Body of pancreas (tissue), 4 donors: Measurements from ENCODE around the gene GOLGA8H. TPM values are rescaled to one million over a fixed set of nuclear protein-coding genes. Genes with fewer than 3 reads are reported as not detected.
"Not testable (repeated sequence)": the region's sequence is repeated elsewhere in the genome, so short reads cannot be mapped to it uniquely, and the experiment has no call there.

ENCODE experiments used
- ATAC-seq: fragments of 150-250 bp; one replicate; pipeline ENCODE4 v1.9.1; 2016
- DNase-seq, 4 donors: peaks; one replicate each; pipeline ENCODE4 v3.0.0-alpha.2; 2019
- H3K27ac ChIP-seq, 4 donors: fragments of 200-600 bp; sonication (generic); 1 replicate in 3 of 4; 2 replicates in 1 of 4; pipeline versions ENCODE4 v1.5.1 to v1.6.1; 2016 to 2019; ENCODE audit warnings: mild to moderate bottlenecking in 1 of 4, mixed read lengths in 1 of 4, moderate library complexity in 1 of 4
- H3K27me3 ChIP-seq, 2 donors: fragments of 200-600 bp; sonication (generic); one replicate each; pipeline ENCODE4 v1.6.0; 2016; ENCODE audit warnings: mild to moderate bottlenecking in 1 of 2
- H3K36me3 ChIP-seq, 2 donors: fragments of 200-600 bp; sonication (generic); replicated peaks in 1 of 2; 2 replicates each; pipeline ENCODE4 v1.5.1; 2016; ENCODE audit warnings: low read depth in 2 of 2; ENCODE audit not compliant: insufficient read depth in 1 of 2
- H3K4me1 ChIP-seq: fragments of 200-600 bp; sonication (generic); one replicate; pipeline ENCODE4 v1.6.0; 2016
- H3K4me3 ChIP-seq, 2 donors: fragments of 200-600 bp; sonication (generic); 1 replicate in 1 of 2; 2 replicates in 1 of 2; pipeline ENCODE4 v1.5.1; 2016 to 2019
- H3K9me3 ChIP-seq, 3 donors: fragments of 200-600 bp; sonication (generic); 1 replicate in 2 of 3; 2 replicates in 1 of 3; pipeline ENCODE4 v1.5.1; 2016
- CTCF ChIP-seq, 7 experiments: fragments of 450-650 bp in 4 of 7; fragments of 200-600 bp in 3 of 7; sonication (generic) in 3 of 7; IDR thresholded peaks; one replicate each; pipeline ENCODE4 v1.5.1; 2016 to 2019; ENCODE audit warnings: antibody characterized with exemption in 7 of 7
- POLR2A ChIP-seq, 3 donors: fragments of 450-650 bp; IDR thresholded peaks; one replicate each; pipeline ENCODE4 v1.6.1; 2016; ENCODE audit warnings: antibody characterized with exemption in 3 of 3, mild to moderate bottlenecking in 2 of 3
- WGBS, 2 donors: methylation state at CpG; one replicate each; pipeline ENCODE4 v1.1.5; 2017; 5-methylcytosine and 5-hydroxymethylcytosine counted together
- intact Hi-C: fragments of 100-400 bp; cut with DNase I; formaldehyde crosslinking; loops from one replicate; pipeline ENCODE4 v1.15.1; 2023
- total RNA-seq, 2 donors: library from RNA; depleted of rRNA; stranded (reverse); fragments of >200 nt; gene quantifications; one replicate each; pipeline ENCODE4 v1.1.0, GENCODE V29; 2016

The GOLGA8H gene
- total RNA-seq, result 1 to 10 TPM in 1 of 2 donors, not detected in 1; 2.3 TPM

GRCh38 chr15:30603796-30604195, at the start of gene GOLGA8H:
Gene GOLGA8H, plus strand, starts transcription at chr15:30604028. Its CDS starts 98 bp downstream, at chr15:30604126.
- DNase-seq, H3K4me1 ChIP-seq, H3K27me3 ChIP-seq, H3K4me3 ChIP-seq, H3K36me3 ChIP-seq, H3K9me3 ChIP-seq, ATAC-seq, intact Hi-C loops, H3K27ac ChIP-seq: not testable (repeated sequence)
- WGBS, 2 donors, result 85 to 91% methylated on average over 4 to 7 of the region's 8 CpGs

- H3K27me3 ChIP-seq, H3K4me1 ChIP-seq, H3K4me3 ChIP-seq, H3K36me3 ChIP-seq, H3K9me3 ChIP-seq, H3K27ac ChIP-seq, intact Hi-C loops: not testable (repeated sequence)
- DNase-seq (peak in 1 of 4 donors; percentile 10), ATAC-seq (peak; percentile 65)
- no CpG with 5 or more reads among the region's 6 CpGs for WGBS, 2 donors
- TF ChIP-seq CTCF (IDR thresholded peaks at IDR 0.05), result peak in 3 of 7 experiments; percentile 20 to 52 (median 51)
Measured at GRCh38 chr15:30566949-30567348, 36.9 kb upstream of the GOLGA8H start.

- H3K27ac ChIP-seq, H3K27me3 ChIP-seq, DNase-seq, H3K4me3 ChIP-seq, H3K4me1 ChIP-seq, H3K9me3 ChIP-seq, intact Hi-C loops, H3K36me3 ChIP-seq: not testable (repeated sequence)
- ATAC-seq, result peak; percentile 62
- no CpG with 5 or more reads among the region's 38 CpGs for WGBS, 2 donors
Measured at GRCh38 chr15:30573012-30573491, 30.8 kb upstream of the GOLGA8H start.

- intact Hi-C loops, H3K36me3 ChIP-seq, H3K9me3 ChIP-seq, DNase-seq, ATAC-seq, H3K27ac ChIP-seq, H3K27me3 ChIP-seq, H3K4me3 ChIP-seq, H3K4me1 ChIP-seq: not testable (repeated sequence)
- WGBS, 2 donors, result no CpG with 5 or more reads among the region's 6 CpGs
Measured at GRCh38 chr15:30579394-30579970, 24.3 kb upstream of the GOLGA8H start.

- DNase-seq, H3K36me3 ChIP-seq, intact Hi-C loops, H3K27me3 ChIP-seq, ATAC-seq, H3K9me3 ChIP-seq, H3K4me3 ChIP-seq, H3K4me1 ChIP-seq, H3K27ac ChIP-seq: not testable (repeated sequence)
- no CpG with 5 or more reads among the region's 4 CpGs for WGBS, 2 donors
Measured at GRCh38 chr15:30580716-30581115, 23.1 kb upstream of the GOLGA8H start.

- H3K27me3 ChIP-seq, H3K4me1 ChIP-seq, DNase-seq, ATAC-seq, intact Hi-C loops, H3K9me3 ChIP-seq, H3K4me3 ChIP-seq, H3K36me3 ChIP-seq, H3K27ac ChIP-seq: not testable (repeated sequence)
- WGBS, 2 donors, result 0 to 10% methylated on average over 2 of the region's 2 CpGs
- TF ChIP-seq CTCF (IDR thresholded peaks at IDR 0.05), result peak in 5 of 7 experiments; percentile 27 to 65 (median 42)
Measured at GRCh38 chr15:30598953-30599352, 4.9 kb upstream of the GOLGA8H start.

GRCh38 chr15:30612271-30612670, 8.4 kb downstream of the GOLGA8H start:
- no CpG with 5 or more reads among the region's 6 CpGs for WGBS, 2 donors
- intact Hi-C loops, ATAC-seq: not testable (repeated sequence)

More at GRCh38 chr15:30612271-30612670, 8.4 kb downstream of the GOLGA8H start:
- not testable (repeated sequence) for DNase-seq, H3K27me3 ChIP-seq, H3K36me3 ChIP-seq, H3K9me3 ChIP-seq, H3K4me1 ChIP-seq, H3K27ac ChIP-seq, H3K4me3 ChIP-seq
- TF ChIP-seq POLR2A (IDR thresholded peaks at IDR 0.05) (peak; percentile 17 to 68 (median 68)), CTCF (IDR thresholded peaks at IDR 0.05) (peak in 1 of 7 experiments; percentile 6)
